Activated CD8-positive, alpha-beta T cell treated with anti-CD3 and anti-CD28 coated beads for 36 hours (primary cell): ENCODE data around the gene ESYT2. TPM values are rescaled to one million over a fixed set of nuclear protein-coding genes. Genes with fewer than 3 reads are reported as not detected.
A peak's percentile ranks its signal among the peaks of the same experiment; 100 is the strongest.

Experiments
- ATAC-seq: fragments of 200-7000 bp; cut with Tn5 transposase; one replicate; pipeline ENCODE4 v1.10.0; 2021; ENCODE audit warnings: mild to moderate bottlenecking, moderate library complexity
- CTCF ChIA-PET: fragments of 350-600 bp; sonication (Branson Sonifier 250); formaldehyde crosslinking; loops from one replicate; lab custom pipeline; 2021; ENCODE audit warnings: antibody characterized with exemption; lab: Charles Lee
- POLR2A ChIA-PET: fragments of 350-600 bp; sonication (Branson Sonifier 250); formaldehyde crosslinking; loops from one replicate; lab custom pipeline; 2021; ENCODE audit warnings: antibody characterized with exemption; lab: Charles Lee
- DNase-seq: peaks from one replicate; pipeline ENCODE4 v3.0.0-alpha.2; 2020
- H3K27ac Mint-ChIP-seq: one replicate; pipeline ENCODE4 v1.8.0; 2021; ENCODE audit warnings: mild to moderate bottlenecking, mixed read lengths
- H3K27me3 Mint-ChIP-seq: one replicate; pipeline ENCODE4 v1.8.0; 2021; ENCODE audit warnings: mixed read lengths
- H3K36me3 Mint-ChIP-seq: one replicate; pipeline ENCODE4 v1.8.0; 2021; ENCODE audit warnings: low read depth, mixed read lengths
- H3K4me1 Mint-ChIP-seq: one replicate; pipeline ENCODE4 v1.8.0; 2021; ENCODE audit warnings: low read depth, mixed read lengths
- H3K4me3 Mint-ChIP-seq: one replicate; pipeline ENCODE4 v1.8.0; 2021; ENCODE audit warnings: mild to moderate bottlenecking, moderate library complexity, mixed read lengths
- H3K9me3 Mint-ChIP-seq: one replicate; pipeline ENCODE4 v1.8.0; 2021; ENCODE audit warnings: mixed read lengths
- intact Hi-C: fragments of 100-400 bp; cut with micrococcal nuclease; formaldehyde crosslinking; loops from one replicate; pipeline ENCODE4 v1.10.0; 2022
- total RNA-seq, 2 experiments: library from RNA; stranded (reverse); gene quantifications; one replicate each; pipeline ENCODE4 v1.2.3, GENCODE V29; 2021
- TF ChIP-seq, protein P1 (sequence below): fragments of 200-600 bp; IDR thresholded peaks from one replicate; pipeline ENCODE4 v1.8.0; 2022; ENCODE audit warnings: antibody characterized with exemption, mild to moderate bottlenecking

ESYT2 gene
- total RNA-seq, 2 experiments from 2014 or later, result 55.5 to 56.6 TPM

DNA sequence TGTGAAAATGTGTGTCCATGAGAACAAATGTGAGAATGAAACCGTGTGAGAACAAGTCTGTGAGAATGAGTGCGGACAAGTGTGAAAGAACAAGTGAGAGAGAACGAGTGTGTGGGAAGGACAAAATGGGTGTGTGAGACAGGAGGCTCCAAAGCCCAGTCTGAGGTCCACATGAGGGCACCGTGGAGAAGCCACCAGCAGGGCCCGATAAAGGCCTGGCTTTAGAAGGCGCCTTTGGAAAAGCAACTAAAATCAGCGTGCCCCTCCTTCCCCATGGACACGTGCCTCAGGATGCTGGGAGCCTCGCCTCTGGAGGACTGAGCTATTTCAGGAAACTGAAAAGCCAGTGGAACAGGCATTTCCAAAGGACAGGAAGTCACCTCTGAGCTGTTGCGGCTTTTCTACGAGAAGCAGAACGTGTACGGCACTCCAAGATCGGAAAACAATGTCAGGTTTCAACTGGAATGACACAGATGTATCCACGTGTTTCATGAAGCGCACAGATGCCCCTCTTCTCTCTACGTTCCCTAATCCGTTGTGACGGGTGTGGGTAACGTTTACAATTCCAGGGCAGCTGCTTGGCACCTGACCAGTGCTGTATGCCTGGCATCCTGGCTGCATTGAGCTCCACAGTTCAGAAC lies 46.4 kb downstream of the ESYT2 start:
- POLR2A ChIA-PET, result interaction anchor here (1.3 to 1.9 kb wide), 2 partner anchors 42 to 45 kb away, joined by 3 to 6 read pairs; no protein-coding TSS in a partner anchor
- Mint-ChIP-seq H3K27me3 (no peaks in the 10 kb centered on the region), H3K4me3 (no peak overlapping the region), H3K9me3 (no peaks in the 10 kb centered on the region), H3K4me1 (peaks cover 2% of the 10 kb centered on the region), H3K27ac (no peak overlapping the region), H3K36me3 (peaks cover 13% of the 10 kb centered on the region)
- CTCF ChIA-PET, result interaction anchor here (0.9 to 1.8 kb wide), 4 partner anchors 32 to 194 kb away, joined by 3 to 8 read pairs (median 3); no protein-coding TSS in a partner anchor
- TF ChIP-seq, protein P1, sequence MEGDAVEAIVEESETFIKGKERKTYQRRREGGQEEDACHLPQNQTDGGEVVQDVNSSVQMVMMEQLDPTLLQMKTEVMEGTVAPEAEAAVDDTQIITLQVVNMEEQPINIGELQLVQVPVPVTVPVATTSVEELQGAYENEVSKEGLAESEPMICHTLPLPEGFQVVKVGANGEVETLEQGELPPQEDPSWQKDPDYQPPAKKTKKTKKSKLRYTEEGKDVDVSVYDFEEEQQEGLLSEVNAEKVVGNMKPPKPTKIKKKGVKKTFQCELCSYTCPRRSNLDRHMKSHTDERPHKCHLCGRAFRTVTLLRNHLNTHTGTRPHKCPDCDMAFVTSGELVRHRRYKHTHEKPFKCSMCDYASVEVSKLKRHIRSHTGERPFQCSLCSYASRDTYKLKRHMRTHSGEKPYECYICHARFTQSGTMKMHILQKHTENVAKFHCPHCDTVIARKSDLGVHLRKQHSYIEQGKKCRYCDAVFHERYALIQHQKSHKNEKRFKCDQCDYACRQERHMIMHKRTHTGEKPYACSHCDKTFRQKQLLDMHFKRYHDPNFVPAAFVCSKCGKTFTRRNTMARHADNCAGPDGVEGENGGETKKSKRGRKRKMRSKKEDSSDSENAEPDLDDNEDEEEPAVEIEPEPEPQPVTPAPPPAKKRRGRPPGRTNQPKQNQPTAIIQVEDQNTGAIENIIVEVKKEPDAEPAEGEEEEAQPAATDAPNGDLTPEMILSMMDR, result no peak
- ATAC-seq, result peak; percentile 49
- peak; percentile 36 for DNase-seq
- intact Hi-C loops, result loop anchor here (5.0 kb wide), 1 partner anchor 39 kb away; no protein-coding TSS in a partner anchor

DNA sequence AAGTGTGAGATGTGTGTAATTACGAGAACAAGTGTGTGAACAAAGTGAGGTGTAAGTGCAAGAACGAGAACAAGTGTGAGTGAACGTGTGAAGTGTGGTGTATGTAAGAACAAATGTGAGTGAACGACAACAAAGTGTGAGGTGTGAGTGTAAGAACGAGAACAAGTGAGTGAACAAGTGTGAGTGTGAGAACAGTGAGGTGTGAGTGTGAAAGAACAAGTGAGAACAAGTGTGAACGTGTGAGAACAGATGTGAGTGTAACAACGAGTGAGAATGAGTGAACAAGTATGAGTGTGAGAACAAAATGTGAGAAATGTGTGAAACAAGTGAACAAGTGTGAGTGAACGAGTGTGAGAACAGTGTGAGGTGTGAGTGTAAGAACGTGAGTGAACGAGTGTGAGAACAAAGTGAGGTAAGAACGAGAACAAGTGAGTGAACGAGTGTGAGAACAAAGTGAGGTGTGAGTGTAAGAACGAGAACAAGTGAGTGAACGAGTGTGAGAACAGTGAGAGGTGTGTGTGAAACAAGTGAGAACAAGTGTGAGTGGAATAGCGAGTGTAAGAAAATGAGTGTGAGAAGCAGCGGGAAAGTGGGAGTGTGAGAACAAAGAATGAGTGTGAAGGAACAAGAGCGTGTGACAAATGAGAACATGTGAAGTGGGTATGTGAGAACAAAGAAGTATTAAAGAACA lies 47.2 kb downstream of the ESYT2 start:
- intact Hi-C loops, result loop anchor here (5.0 kb wide), 1 partner anchor 40 kb away; no protein-coding TSS in a partner anchor
- DNase-seq, result no peak
- CTCF ChIA-PET, result interaction anchor here (1.0 to 1.8 kb wide), 2 partner anchors 33 to 195 kb away, joined by 3 to 8 read pairs; no protein-coding TSS in a partner anchor
- Mint-ChIP-seq H3K4me1 (peaks cover 10% of the 10 kb centered on the region), H3K36me3 (peaks cover 18% of the 10 kb centered on the region), H3K4me3 (no peak overlapping the region), H3K27me3 (no peaks in the 10 kb centered on the region), H3K9me3 (no peaks in the 10 kb centered on the region), H3K27ac (no peak overlapping the region)
- ATAC-seq, result no peak
- POLR2A ChIA-PET, result interaction anchor here (1.3 kb wide), 1 partner anchor 42 kb away, joined by 3 read pairs; no protein-coding TSS in a partner anchor
- TF ChIP-seq, protein P1, result no peak

DNA sequence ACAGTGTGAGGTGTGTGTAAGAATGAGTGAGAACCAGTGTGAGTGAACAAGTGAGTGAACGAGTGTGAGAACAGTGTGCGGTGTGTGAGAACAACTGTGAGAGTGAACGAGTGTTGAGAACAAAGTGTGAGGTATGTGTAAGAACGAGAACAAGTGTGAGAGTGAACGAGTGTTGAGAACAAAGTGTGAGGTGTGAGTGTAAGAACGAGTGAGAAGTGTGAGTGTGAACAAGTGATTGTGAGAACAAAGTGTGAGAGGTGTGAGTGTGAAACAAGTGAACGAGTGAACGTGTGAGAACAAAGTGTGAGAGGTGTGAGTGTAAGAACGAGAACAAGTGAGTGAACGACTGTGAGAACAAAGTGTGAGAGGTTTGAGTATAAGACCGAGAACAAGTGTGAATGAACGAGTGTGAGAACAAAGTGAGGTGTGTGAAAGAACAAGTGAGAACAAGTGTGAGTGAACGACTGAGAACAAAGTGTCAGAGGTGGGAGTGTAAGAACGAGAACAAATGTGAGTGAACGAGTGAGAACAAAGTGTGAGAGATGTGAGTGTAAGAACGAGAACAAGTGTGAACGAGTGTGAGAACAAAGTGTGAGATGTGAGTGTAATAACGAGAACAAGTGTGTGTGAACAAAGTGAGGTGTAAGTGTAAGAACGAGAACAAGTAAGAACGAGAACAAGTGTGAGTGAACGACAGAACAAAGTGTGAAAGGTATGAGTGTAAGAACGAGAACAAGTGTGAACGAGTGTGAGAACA lies 47.9 kb downstream of the ESYT2 start:
- Mint-ChIP-seq H3K9me3 (no peaks in the 10 kb centered on the region), H3K4me3 (no peak overlapping the region), H3K27ac (no peak overlapping the region), H3K4me1 (peaks cover 14% of the 10 kb centered on the region), H3K27me3 (no peaks in the 10 kb centered on the region), H3K36me3 (peaks cover 21% of the 10 kb centered on the region)
- no peak for DNase-seq
- TF ChIP-seq, protein P1, result no peak
- intact Hi-C loops, result loop anchor here (5.0 kb wide), 1 partner anchor 41 kb away; no protein-coding TSS in a partner anchor
- POLR2A ChIA-PET, result no interaction called here
- CTCF ChIA-PET, result no interaction called here
- no peak for ATAC-seq

DNA sequence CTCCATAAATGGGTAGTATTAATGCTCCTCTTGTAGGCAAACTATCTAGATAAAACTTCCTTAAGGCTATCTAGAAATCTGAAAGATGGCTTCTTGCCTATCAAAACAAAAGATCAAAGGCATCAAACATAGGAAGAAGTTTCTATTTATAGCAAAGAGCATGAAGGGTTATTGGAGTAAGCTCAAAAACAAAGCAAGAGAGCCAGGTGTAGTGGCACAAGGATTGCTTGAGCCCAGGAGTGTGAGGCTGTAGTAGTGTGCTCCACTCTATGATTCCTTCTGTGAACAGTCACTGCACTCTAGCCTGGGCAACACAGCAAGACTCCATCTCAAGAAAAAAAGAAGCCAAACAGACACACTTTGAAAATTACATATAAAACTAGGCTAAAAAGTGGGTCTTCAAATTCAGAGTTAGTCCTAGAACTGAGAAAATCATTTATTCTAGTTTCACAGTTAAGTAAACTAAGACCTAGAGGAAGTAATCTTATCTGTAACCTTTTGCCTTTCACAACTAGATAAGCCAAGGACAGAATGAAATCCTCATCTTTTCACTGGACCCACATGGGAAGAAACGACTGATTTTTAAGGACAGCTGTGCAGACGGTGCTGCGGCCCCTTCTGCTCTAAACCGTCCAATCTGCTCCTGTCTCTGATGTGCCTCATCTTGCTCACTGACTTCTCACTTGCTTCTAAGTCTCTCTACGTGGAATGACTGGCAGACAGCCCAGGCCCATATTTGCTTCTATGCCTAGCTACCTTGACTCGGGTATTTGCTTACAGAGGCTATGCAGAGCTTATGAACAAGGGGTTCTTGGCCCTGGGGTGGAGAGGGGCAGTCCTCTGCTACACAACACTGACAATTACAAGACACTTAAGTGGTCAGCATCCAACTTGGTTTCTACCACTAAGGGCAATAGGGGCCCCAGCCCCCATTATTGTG lies 50.0 kb downstream of the ESYT2 start:
- ATAC-seq (no peak), DNase-seq (no peak)
- intact Hi-C loops, result no loop called here
- Mint-ChIP-seq H3K27me3 (no peaks in the 10 kb centered on the region), H3K4me1 (peaks cover 30% of the 10 kb centered on the region), H3K36me3 (peaks cover 28% of the 10 kb centered on the region), H3K4me3 (no peak overlapping the region), H3K9me3 (no peaks in the 10 kb centered on the region), H3K27ac (peak overlapping the region; percentile 66)
- ChIA-PET CTCF (interaction anchor here (1.4 kb wide), 1 partner anchor 8 kb away, joined by 3 read pairs; no protein-coding TSS in a partner anchor), POLR2A (interaction anchor here (0.8 kb wide), 1 partner anchor 9 kb away, joined by 3 read pairs; no protein-coding TSS in a partner anchor)
- TF ChIP-seq, protein P1, result no peak
